Small intestine (tissue), 7 donors: ENCODE results near the gene AKT3. TPM values are rescaled to one million over a fixed set of nuclear protein-coding genes. Genes with fewer than 3 reads are reported as not detected.
"Not testable (repeated sequence)": the region's sequence is repeated elsewhere in the genome, so short reads cannot be mapped to it uniquely, and the experiment has no call there.

Experiments
- DNase-seq, 2 donors: peaks; one replicate each; pipeline versions ENCODE4 v3.0.0 to v3.0.0-alpha.2; 2013
- FAIRE-seq: peaks from 2 replicates; lab custom pipeline; 2012; peaks lifted over from hg19 to GRCh38; lab: Jason Lieb, UNC
- H3K27ac ChIP-seq, 3 donors: one replicate each; pipeline ENCODE4 v1.5.1; 2013; ENCODE audit warnings: low read length in 2 of 3, mild to moderate bottlenecking in 2 of 3, control low read depth in 1 of 3, inconsistent platforms in 1 of 3, low read depth in 1 of 3, moderate library complexity in 1 of 3
- H3K27me3 ChIP-seq, 3 donors: one replicate each; pipeline ENCODE4 v1.6.1; 2013; ENCODE audit warnings: low read length in 3 of 3, inconsistent platforms in 1 of 3; ENCODE audit not compliant: control insufficient read depth in 3 of 3, insufficient read depth in 3 of 3
- H3K36me3 ChIP-seq, 3 donors: one replicate each; pipeline ENCODE4 v1.6.1; 2013; ENCODE audit warnings: low read length in 3 of 3, inconsistent platforms in 1 of 3, low read depth in 1 of 3, mild to moderate bottlenecking in 1 of 3, moderate library complexity in 1 of 3; ENCODE audit not compliant: control insufficient read depth in 3 of 3, insufficient read depth in 2 of 3
- H3K4me1 ChIP-seq, 3 donors: one replicate each; pipeline ENCODE4 v1.6.1; 2013; ENCODE audit warnings: low read length in 2 of 3, inconsistent platforms in 1 of 3, low read depth in 1 of 3, mild to moderate bottlenecking in 1 of 3, moderate library complexity in 1 of 3; ENCODE audit not compliant: control insufficient read depth in 3 of 3, insufficient read depth in 2 of 3
- H3K4me3 ChIP-seq, 3 donors: one replicate each; pipeline ENCODE4 v1.5.1; 2013; ENCODE audit warnings: low read length in 3 of 3, control low read depth in 1 of 3, inconsistent platforms in 1 of 3, low read depth in 1 of 3, mild to moderate bottlenecking in 1 of 3, moderate library complexity in 1 of 3
- H3K9me3 ChIP-seq, 2 donors: one replicate each; pipeline ENCODE4 v1.6.1; 2013; ENCODE audit warnings: low read depth in 1 of 2, low read length in 1 of 2; ENCODE audit not compliant: control insufficient read depth in 2 of 2, insufficient read depth in 1 of 2
- WGBS, 3 donors: extraction: QIAGEN DNeasy Blood & Tissue Kit; methylation state at CpG; one replicate each; pipeline ENCODE4 v1.1.7; 2013; 5-methylcytosine and 5-hydroxymethylcytosine counted together
- polyA plus RNA-seq, 4 donors: library from polyadenylated mRNA; stranded (reverse) in 3 of 4; unstranded in 1 of 4; fragments of 200-250 nt in 3 of 4; fragments of 120-200 nt in 1 of 4; gene quantifications; one replicate each; pipeline versions ENCODE4 v1.2.1 to v1.2.3, GENCODE V29; 2013
- donor health status: healthy with polysubstance abuse.
- donor health status: control.
- donor health status: control.
- donor health status: Bipolar disorder and iron deficiency.
- donor health status: healthy.

The AKT3 gene
- polyA plus RNA-seq, 4 donors: 0.45 to 8.6 (median 3.6) TPM

DNA sequence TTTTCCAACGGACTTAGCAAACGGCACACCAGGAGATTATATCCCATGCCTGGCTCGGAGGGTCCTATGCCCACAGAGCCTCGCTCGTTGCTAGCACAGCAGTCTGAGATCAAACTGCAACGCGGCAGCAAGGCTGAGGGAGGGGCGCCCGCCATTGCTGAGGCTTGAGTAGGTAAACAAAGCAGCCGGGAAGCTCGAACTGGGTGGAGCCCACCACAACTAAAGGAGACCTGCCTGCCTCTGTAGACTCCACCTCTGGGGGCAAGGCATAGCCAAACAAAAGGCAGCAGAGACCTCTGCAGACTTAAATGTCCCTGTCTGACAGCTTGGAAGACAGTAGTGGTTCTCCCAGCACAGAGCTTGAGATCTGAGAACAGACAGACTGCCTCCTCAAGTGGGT lies 42.7 kb downstream of the AKT3 start:
- H3K27me3 ChIP-seq, FAIRE-seq, H3K27ac ChIP-seq, H3K4me1 ChIP-seq, H3K36me3 ChIP-seq, DNase-seq, H3K4me3 ChIP-seq, H3K9me3 ChIP-seq: not testable (repeated sequence)
- 82 to 90% (median 85%) methylated on average over 10 to 11 of the region's 11 CpGs for WGBS, 3 donors

- Histone ChIP-seq H3K27me3 (no peaks in the 10 kb centered on the region), H3K4me1 (no peaks in the 10 kb centered on the region), H3K27ac (no peak overlapping the region), H3K36me3 (no peaks in the 10 kb centered on the region), H3K9me3 (peaks cover 0 to 5% of the 10 kb centered on the region in 2 donors), H3K4me3 (no peak overlapping the region)
- DNase-seq (no peak), FAIRE-seq (no peak)
These were observed 43.7 kb downstream of the AKT3 start for GRCh38 chr1:243806310-243806709.

DNA sequence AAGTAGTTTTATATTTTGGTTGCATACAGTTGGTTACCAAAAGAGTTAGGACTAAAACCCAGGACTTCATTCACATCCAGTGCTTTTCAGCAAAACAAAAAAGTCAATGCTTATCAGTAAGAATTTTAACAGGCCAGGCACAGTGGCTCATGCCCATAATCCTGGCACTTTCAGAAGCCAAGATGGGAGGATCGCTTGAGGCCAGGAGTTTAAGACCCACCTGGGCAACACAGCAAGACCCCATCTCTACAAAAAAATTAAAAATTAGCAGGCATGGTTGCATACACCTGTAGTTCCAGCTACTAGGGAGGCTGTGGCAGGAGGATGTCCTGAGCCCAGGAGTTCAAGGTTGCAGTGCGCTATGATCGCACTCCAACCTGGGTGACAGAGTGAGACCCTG lies 47.3 kb downstream of the AKT3 start:
- Histone ChIP-seq H3K36me3 (no peaks in the 10 kb centered on the region), H3K27me3 (no peaks in the 10 kb centered on the region), H3K4me1 (no peaks in the 10 kb centered on the region), H3K27ac (no peak overlapping the region), H3K4me3 (no peak overlapping the region), H3K9me3 (peaks cover 0 to 5% of the 10 kb centered on the region in 2 donors)
- 97 to 98% (median 97%) methylated on average over 3 of the region's 3 CpGs for WGBS, 3 donors
- DNase-seq (no peak), FAIRE-seq (no peak)

GRCh38 chr1:243801378-243801777 lies 48.7 kb downstream of the AKT3 start:
- Histone ChIP-seq H3K27me3 (no peaks in the 10 kb centered on the region), H3K4me3 (no peak overlapping the region), H3K36me3 (no peaks in the 10 kb centered on the region), H3K9me3 (no peaks in the 10 kb centered on the region), H3K27ac (no peak overlapping the region), H3K4me1 (no peaks in the 10 kb centered on the region)
- DNase-seq (no peak), FAIRE-seq (no peak)
- WGBS, 3 donors: 84 to 92% (median 91%) methylated on average over 1 of the region's 1 CpG

GRCh38 chr1:243799908-243800307 lies 50.1 kb downstream of the AKT3 start:
- H3K27ac ChIP-seq: no peak overlapping the region
- FAIRE-seq: no peak
- H3K36me3 ChIP-seq: no peaks in the 10 kb centered on the region
- H3K4me3 ChIP-seq: no peak overlapping the region
- H3K27me3 ChIP-seq: no peaks in the 10 kb centered on the region
- H3K9me3 ChIP-seq: no peaks in the 10 kb centered on the region
- no peaks in the 10 kb centered on the region for H3K4me1 ChIP-seq
- no peak for DNase-seq

DNA sequence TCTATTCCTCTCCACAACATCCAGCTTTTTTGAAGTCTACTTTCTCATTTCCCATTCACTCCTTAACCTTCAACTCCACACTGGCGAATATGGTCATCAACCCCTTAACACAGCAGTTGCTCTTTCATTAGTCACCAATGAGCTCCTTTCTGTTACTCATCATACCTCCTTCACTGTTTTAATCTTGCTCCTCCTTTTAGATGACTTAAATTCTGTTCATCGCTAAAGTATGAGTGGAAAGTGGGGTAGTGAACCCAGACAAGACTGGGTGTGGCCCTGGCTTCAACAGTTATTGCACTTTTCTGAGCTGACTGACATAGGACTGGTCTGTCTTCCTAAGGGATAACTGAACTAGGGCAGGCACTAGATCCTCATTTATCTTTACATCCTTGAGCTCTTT lies 51.3 kb downstream of the AKT3 start:
- Histone ChIP-seq H3K9me3 (no peaks in the 10 kb centered on the region), H3K27me3 (no peaks in the 10 kb centered on the region), H3K4me1 (no peaks in the 10 kb centered on the region), H3K27ac (no peak overlapping the region), H3K36me3 (no peaks in the 10 kb centered on the region), H3K4me3 (no peak overlapping the region)
- 77 to 92% (median 88%) methylated on average over 2 of the region's 2 CpGs for WGBS, 3 donors
- no peak for DNase-seq
- FAIRE-seq: no peak

- Histone ChIP-seq H3K27ac (no peak overlapping the region), H3K4me3 (no peak overlapping the region), H3K9me3 (no peaks in the 10 kb centered on the region), H3K36me3 (no peaks in the 10 kb centered on the region), H3K27me3 (no peaks in the 10 kb centered on the region), H3K4me1 (peaks cover 0 to 3% (median 0%) of the 10 kb centered on the region in 3 donors)
- DNase-seq (no peak), FAIRE-seq (no peak)
- 86 to 94% (median 87%) methylated on average over 2 of the region's 2 CpGs for WGBS, 3 donors
These were observed 54.0 kb downstream of the AKT3 start for GRCh38 chr1:243796016-243796415.

- H3K4me1 ChIP-seq: peaks cover 0 to 3% (median 0%) of the 10 kb centered on the region in 3 donors
- no peak for FAIRE-seq
- no peak overlapping the region for H3K4me3 ChIP-seq
These were observed 56.7 kb downstream of the AKT3 start for GRCh38 chr1:243793298-243793697.

DNA sequence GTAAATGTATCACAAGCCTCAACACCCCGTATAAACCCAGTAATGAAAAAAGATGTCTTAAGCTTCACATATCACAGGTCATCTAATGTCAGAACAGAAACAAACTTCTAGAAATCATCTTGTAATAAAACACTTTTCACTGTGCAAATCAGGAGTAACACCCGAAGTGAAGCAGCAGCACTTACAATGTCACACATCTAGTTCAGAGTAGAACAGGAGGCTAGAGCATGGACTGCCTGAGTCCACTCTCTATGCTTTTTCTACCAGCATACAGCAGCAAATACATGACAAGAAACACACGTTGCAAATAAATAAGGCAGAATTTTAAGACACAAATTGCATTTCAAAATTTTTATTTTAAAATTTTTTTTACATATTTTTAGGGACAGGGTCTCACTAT lies 57.2 kb downstream of the AKT3 start:
- H3K4me1 ChIP-seq: peaks cover 0 to 3% (median 0%) of the 10 kb centered on the region in 3 donors
- no peaks in the 10 kb centered on the region for H3K36me3 ChIP-seq
- H3K9me3 ChIP-seq: no peaks in the 10 kb centered on the region
- DNase-seq: no peak
- H3K27ac ChIP-seq: no peak overlapping the region
- 45 to 58% (median 45%) methylated on average over 3 of the region's 3 CpGs for WGBS, 3 donors
- no peak for FAIRE-seq
- H3K4me3 ChIP-seq: no peak overlapping the region
- H3K27me3 ChIP-seq: no peaks in the 10 kb centered on the region

More at GRCh38 chr1:243793298-243793697, 56.7 kb downstream of the AKT3 start:
- Histone ChIP-seq H3K9me3 (no peaks in the 10 kb centered on the region), H3K27ac (no peak overlapping the region), H3K36me3 (no peaks in the 10 kb centered on the region), H3K27me3 (no peaks in the 10 kb centered on the region)
- 84 to 93% (median 89%) methylated on average over 2 of the region's 2 CpGs for WGBS, 3 donors
- DNase-seq: no peak
